Kidney epithelial cell (primary cell): ENCODE data around the gene PEPD. TPM values are rescaled to one million over a fixed set of nuclear protein-coding genes. Genes with fewer than 3 reads are reported as not detected.

ENCODE experiments used
- DNase-seq: peaks from one replicate; pipeline ENCODE4 v3.0.0-alpha.2; 2010; ENCODE audit warnings: low read depth
- H3K27me3 ChIP-seq: 2 replicates; pipeline ENCODE4 v1.6.0; 2011; ENCODE audit warnings: low read length; ENCODE audit not compliant: control insufficient read depth, insufficient read depth
- H3K36me3 ChIP-seq: 2 replicates; pipeline ENCODE4 v1.5.1; 2011; ENCODE audit warnings: low read length; ENCODE audit not compliant: control insufficient read depth, insufficient read depth
- H3K4me3 ChIP-seq: 2 replicates; pipeline ENCODE4 v1.5.1; 2011; ENCODE audit warnings: low read depth, mild to moderate bottlenecking, control low read depth, low read length
- total RNA-seq: library from RNA; depleted of rRNA; stranded (reverse); fragments of >200 nt; gene quantifications from 2 replicates; pipeline ENCODE4 v1.2.3, GENCODE V29; 2015
- TF ChIP-seq, protein P1 (sequence below): IDR thresholded peaks from 2 replicates; pipeline ENCODE4 v1.5.1; 2011; ENCODE audit warnings: mild to moderate bottlenecking, moderate library complexity, low read length, control low read depth, inconsistent platforms; ENCODE audit not compliant: insufficient read depth, poor library complexity, severe bottlenecking

PEPD gene
- total RNA-seq, 1 donor from 2014 or later, result 88.6 TPM

DNA sequence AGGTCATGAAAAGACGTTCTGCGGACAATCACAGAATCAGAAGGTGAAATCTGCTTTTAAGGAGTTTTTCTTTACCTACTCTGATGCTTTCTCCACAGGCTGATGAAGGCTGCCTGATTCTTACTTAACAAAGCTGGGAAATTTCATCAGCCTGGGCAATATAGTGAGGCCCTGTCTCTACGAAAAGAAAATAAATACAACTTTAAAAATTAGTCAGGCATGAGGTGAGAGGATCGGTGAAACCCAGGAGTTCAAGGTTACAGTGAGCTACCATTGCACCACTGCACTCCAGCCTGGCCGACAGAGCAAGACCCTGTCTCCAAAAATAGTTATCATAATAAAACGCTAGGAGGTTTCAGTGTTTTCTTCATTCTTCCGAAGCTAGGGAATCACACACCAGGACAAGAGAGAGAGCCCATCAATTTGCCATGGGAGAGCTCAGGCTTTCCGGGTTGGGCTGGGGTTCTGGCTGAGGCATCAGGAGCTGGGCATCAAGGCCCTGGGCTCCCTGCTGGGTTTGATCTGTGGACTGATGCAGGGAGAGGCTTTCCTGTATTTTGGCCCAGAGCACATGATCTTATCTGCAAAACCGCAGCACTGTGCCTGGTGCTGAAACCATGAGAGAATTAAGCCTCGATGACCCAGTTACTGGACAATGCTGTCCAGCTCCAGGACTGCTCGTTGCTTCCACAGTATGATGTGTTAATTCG, 173.1 kb downstream of the PEPD start:
- Histone ChIP-seq H3K36me3 (no peaks in the 10 kb centered on the region), H3K27me3 (peaks cover 3% of the 10 kb centered on the region), H3K4me3 (no peak overlapping the region)
- TF ChIP-seq, protein P1, sequence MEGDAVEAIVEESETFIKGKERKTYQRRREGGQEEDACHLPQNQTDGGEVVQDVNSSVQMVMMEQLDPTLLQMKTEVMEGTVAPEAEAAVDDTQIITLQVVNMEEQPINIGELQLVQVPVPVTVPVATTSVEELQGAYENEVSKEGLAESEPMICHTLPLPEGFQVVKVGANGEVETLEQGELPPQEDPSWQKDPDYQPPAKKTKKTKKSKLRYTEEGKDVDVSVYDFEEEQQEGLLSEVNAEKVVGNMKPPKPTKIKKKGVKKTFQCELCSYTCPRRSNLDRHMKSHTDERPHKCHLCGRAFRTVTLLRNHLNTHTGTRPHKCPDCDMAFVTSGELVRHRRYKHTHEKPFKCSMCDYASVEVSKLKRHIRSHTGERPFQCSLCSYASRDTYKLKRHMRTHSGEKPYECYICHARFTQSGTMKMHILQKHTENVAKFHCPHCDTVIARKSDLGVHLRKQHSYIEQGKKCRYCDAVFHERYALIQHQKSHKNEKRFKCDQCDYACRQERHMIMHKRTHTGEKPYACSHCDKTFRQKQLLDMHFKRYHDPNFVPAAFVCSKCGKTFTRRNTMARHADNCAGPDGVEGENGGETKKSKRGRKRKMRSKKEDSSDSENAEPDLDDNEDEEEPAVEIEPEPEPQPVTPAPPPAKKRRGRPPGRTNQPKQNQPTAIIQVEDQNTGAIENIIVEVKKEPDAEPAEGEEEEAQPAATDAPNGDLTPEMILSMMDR, result no peak
- no peak for DNase-seq

DNA sequence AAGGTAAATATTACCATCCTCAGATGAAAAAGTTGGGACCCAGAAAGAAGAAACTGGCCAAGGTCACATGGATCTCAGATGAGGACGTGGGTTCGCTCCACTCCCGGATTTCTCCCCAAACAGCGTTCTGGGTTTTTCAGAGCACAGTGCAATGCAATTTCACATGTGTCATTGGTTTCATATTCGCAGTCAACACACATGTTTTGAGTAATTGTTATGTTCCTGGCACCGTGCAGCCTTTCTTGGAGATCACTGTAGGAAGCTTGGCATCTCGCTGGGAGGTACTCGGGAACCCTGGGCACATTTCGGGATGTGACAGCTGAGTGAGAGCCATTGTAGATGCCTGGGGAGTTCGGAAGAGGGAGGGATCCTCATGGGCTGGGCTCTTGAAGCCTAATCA, 174.3 kb downstream of the PEPD start:
- TF ChIP-seq, protein P1, result no peak
- no peak overlapping the region for H3K4me3 ChIP-seq
- H3K27me3 ChIP-seq, result peaks cover 3% of the 10 kb centered on the region
- no peak for DNase-seq
- no peaks in the 10 kb centered on the region for H3K36me3 ChIP-seq

DNA sequence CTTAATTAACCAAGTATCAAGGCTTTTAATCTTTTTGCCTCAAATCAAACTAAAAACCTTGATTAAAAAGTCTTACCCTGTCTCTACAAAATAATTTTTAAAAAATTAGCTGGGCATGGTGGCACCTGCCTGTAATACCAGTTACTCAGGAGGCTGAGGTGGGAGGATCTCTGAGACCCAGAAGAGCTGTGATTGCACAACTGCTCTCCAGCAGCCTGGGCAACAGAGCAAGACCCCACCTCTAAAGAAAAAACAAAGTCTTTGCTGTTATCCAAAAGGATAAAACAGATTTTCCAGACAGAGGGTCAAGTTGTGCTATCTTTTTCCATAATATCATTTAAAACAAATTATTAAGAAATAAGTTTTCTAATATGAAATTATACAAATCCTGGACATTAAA, 174.9 kb downstream of the PEPD start:
- no peak for DNase-seq
- no peaks in the 10 kb centered on the region for H3K36me3 ChIP-seq
- TF ChIP-seq, protein P1, result no peak
- H3K27me3 ChIP-seq, result peaks cover 3% of the 10 kb centered on the region
- H3K4me3 ChIP-seq, result no peak overlapping the region

DNA sequence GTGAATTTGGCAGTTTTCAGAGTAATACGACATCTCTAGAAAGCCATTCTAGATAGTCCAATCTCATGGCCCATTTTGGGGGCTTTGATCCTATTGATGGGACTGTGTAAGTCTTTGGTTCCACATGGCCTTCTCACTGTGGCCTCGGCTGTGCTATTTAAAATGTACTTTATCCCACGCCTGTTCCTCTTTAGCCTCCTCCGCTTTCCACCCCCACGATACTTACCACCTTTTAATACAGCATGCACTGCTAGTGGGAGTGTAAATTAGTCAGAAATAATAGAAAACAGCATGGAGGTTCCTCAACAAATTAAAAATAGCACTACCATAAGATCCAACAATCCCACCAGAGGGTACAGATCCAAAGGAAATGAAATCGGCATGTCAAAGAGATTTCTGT, 176.4 kb downstream of the PEPD start:
- no peak for DNase-seq
- Histone ChIP-seq H3K4me3 (no peak overlapping the region), H3K36me3 (no peaks in the 10 kb centered on the region), H3K27me3 (peaks cover 3% of the 10 kb centered on the region)
- TF ChIP-seq, protein P1, result no peak

DNA sequence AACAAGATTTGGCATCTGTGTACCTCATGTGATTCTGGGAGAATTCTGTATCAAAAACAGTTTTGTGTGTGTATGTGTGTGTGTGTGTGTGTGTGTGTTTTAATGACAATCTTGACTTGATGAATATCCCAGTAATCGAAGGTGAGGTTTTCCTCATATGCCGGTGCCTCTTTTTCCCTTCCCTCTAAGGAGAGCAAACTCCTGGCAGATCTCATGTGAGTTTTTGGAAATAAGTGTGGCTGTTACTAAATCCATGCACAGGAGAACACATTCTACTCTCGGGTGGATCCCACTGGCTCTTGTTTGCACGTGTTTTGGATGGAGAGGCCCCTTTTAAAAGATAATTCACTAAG, 177.0 kb downstream of the PEPD start:
- no peak for DNase-seq
- H3K27me3 ChIP-seq, result peaks cover 3% of the 10 kb centered on the region
- no peaks in the 10 kb centered on the region for H3K36me3 ChIP-seq
- H3K4me3 ChIP-seq, result no peak overlapping the region
- TF ChIP-seq, protein P1, result no peak
